ENCODE data around the gene ZFYVE1. TPM values are rescaled to one million over a fixed set of nuclear protein-coding genes. Genes with fewer than 3 reads are reported as not detected.

ZFYVE1 gene, protein sequence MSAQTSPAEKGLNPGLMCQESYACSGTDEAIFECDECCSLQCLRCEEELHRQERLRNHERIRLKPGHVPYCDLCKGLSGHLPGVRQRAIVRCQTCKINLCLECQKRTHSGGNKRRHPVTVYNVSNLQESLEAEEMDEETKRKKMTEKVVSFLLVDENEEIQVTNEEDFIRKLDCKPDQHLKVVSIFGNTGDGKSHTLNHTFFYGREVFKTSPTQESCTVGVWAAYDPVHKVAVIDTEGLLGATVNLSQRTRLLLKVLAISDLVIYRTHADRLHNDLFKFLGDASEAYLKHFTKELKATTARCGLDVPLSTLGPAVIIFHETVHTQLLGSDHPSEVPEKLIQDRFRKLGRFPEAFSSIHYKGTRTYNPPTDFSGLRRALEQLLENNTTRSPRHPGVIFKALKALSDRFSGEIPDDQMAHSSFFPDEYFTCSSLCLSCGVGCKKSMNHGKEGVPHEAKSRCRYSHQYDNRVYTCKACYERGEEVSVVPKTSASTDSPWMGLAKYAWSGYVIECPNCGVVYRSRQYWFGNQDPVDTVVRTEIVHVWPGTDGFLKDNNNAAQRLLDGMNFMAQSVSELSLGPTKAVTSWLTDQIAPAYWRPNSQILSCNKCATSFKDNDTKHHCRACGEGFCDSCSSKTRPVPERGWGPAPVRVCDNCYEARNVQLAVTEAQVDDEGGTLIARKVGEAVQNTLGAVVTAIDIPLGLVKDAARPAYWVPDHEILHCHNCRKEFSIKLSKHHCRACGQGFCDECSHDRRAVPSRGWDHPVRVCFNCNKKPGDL
- polyA plus RNA-seq (2011; rRNA removed): 9.3 and 9.4 TPM in 2 replicates
- 5.2 and 5.4 TPM in 2 replicates for polyA plus RNA-seq (2012; cell fraction: cytosol; rRNA removed)
- polyA plus RNA-seq (2012; cell fraction: nucleus; rRNA removed): 14.1 and 15.9 TPM in 2 replicates
- polyA plus RNA-seq (2017; fragmentation: RNase III; extraction: RNeasy Plus Mini Kit Qiagen cat#74134 plus additional on column Dnase treatment): 5.8 to 7.4 TPM (median 7.4 TPM) in 3 replicates
- 19.2 and 24.1 TPM in 2 replicates for polyA minus RNA-seq (2011; rRNA and poly(A)+ RNA removed)

DNA sequence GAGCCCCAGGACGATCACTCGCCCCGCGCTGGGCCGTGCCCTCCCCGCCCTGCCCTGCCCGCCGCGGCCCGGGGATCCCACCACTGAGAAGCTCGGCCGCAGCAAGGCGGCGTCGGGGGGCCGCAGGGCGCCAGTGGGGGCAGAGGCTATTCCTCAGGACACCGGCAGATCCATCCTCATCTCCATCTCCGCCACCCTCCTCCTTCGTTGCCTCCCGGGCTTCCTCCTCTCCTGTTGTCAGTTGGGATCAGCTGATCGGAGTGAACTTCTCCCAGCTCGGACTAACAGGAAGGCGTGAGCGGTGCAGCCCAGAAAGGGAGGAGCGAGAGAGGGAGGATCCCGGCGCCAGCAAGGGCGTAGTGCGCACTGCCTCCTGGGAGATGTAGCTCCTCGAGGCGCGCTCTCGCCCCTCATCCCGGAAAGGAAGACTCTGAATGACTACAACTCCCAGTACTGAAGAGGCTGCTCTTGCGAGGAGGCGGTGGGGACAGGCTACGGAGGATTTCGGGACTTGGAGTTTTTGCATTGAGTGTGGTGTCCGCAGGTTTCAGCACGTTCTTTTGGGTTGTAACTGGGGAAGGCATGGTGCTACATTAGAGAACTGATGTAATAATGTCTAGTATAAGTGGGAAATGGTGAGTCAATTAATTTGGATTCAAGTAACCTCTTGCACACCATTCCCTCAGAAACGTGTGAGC is at the start of gene ZFYVE1:
Gene ZFYVE1 (minus strand): TSS at position 262 of the 698 bp plus-strand sequence. CDS start 2,598 bp downstream, outside the sequence.
- Histone ChIP-seq H3K4me2 (peak within 1 kb of the TSS; percentile 83), H3K9me3 (no peaks in the 10 kb centered on the region), H3K27ac (peak within 1 kb of the TSS; percentile 66 to 89), H3K4me1 (peaks cover 10% of the 10 kb centered on the region; the same call in 2 of the 3 replicates), H3K4me3 (peak within 1 kb of the TSS; percentile 65)
- FAIRE-seq (peak; percentile 90), DNase-seq (ENCODE audit: low read depth in 1 of 2, low spot score in 1 of 2) (peak; percentile 98), ATAC-seq (peak; percentile 99 to 100)
- ChIA-PET CTCF (interaction anchor here (0.8 to 1.5 kb wide), 4 partner anchors 8 to 513 kb away, joined by 3 to 4 read pairs (median 3); no protein-coding TSS in a partner anchor), POLR2A (interaction anchor here (0.6 to 2.8 kb wide), 5 partner anchors 19 to 473 kb away, joined by 3 to 38 read pairs (median 4); partner anchors contain the start of genes PSEN1 and RBM25)
- WGBS (ENCODE audit: missing lambda C conversion rate): under 1% methylated on average over 25 of the region's 42 CpGs
- no peak for TF ChIP-seq KDM5A (IDR thresholded peaks at IDR 0.05)
- no peak for TF ChIP-seq HOXA7 (CRISPR knock-in tag; IDR thresholded peaks at IDR 0.05)
- TF ChIP-seq JUNB (IDR thresholded peaks at IDR 0.05): no peak
- TF ChIP-seq ESRRA (IDR thresholded peaks at IDR 0.05; ENCODE audit: borderline replicate concordance, low read length): no peak
- no peak for TF ChIP-seq SMC3 (IDR thresholded peaks at IDR 0.05)
- TF ChIP-seq ZSCAN20 (CRISPR knock-in tag; IDR thresholded peaks at IDR 0.05): no peak
- no peak for TF ChIP-seq FOXS1 (CRISPR knock-in tag; IDR thresholded peaks at IDR 0.05)
- TF ChIP-seq, protein P1, sequence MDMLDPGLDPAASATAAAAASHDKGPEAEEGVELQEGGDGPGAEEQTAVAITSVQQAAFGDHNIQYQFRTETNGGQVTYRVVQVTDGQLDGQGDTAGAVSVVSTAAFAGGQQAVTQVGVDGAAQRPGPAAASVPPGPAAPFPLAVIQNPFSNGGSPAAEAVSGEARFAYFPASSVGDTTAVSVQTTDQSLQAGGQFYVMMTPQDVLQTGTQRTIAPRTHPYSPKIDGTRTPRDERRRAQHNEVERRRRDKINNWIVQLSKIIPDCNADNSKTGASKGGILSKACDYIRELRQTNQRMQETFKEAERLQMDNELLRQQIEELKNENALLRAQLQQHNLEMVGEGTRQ (IDR thresholded peaks at IDR 0.05): peak; percentile 73
- no peak for TF ChIP-seq NR3C1 (IDR thresholded peaks at IDR 0.05)
- no peak for TF ChIP-seq RCOR1 (IDR thresholded peaks at IDR 0.05; ENCODE audit: low read depth, low read length)
- no peak for TF ChIP-seq HOXB13 (CRISPR knock-in tag; IDR thresholded peaks at IDR 0.05; ENCODE audit: low read depth)
- TF ChIP-seq MYC (IDR thresholded peaks at IDR 0.05; ENCODE audit: borderline replicate concordance, low read length): peak; percentile 48; the same call in 1 of the 2 replicates
- no peak for TF ChIP-seq BHLHE40 (IDR thresholded peaks at IDR 0.05; ENCODE audit: low read depth, low read length)
- TF ChIP-seq ZC3H11A (IDR thresholded peaks at IDR 0.05): no peak
- no peak for TF ChIP-seq EHMT2 (IDR thresholded peaks at IDR 0.05; ENCODE audit: low read depth)
- no peak for TF ChIP-seq TFCP2L1 (CRISPR knock-in tag; IDR thresholded peaks at IDR 0.05)
- TF ChIP-seq PHF8 (IDR thresholded peaks at IDR 0.05; ENCODE audit: borderline replicate concordance, low read depth): 0 out of 2 replicates have a peak, but pooled peaks have one; percentile 10
- TF ChIP-seq POLR2A (IDR thresholded peaks at IDR 0.05; ENCODE audit: low read length): peak; percentile 61
- TF ChIP-seq RAD21 (conservative IDR thresholded peaks at IDR 0.05 in 1 of 2, IDR thresholded peaks at IDR 0.05 in 1 of 2): no peak
- TF ChIP-seq, protein P2, sequence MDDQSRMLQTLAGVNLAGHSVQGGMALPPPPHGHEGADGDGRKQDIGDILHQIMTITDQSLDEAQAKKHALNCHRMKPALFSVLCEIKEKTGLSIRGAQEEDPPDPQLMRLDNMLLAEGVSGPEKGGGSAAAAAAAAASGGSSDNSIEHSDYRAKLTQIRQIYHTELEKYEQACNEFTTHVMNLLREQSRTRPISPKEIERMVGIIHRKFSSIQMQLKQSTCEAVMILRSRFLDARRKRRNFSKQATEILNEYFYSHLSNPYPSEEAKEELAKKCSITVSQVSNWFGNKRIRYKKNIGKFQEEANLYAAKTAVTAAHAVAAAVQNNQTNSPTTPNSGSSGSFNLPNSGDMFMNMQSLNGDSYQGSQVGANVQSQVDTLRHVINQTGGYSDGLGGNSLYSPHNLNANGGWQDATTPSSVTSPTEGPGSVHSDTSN (IDR thresholded peaks at IDR 0.05): peak; percentile 76
- no peak for TF ChIP-seq CBX8 (IDR thresholded peaks at IDR 0.05)
- no peak for TF ChIP-seq NFE2L2 (conservative IDR thresholded peaks at IDR 0.05; ENCODE audit: low read length)
- TF ChIP-seq EP300 (IDR thresholded peaks at IDR 0.05): no peak
- TF ChIP-seq RNF2 (IDR thresholded peaks at IDR 0.05; ENCODE audit: borderline replicate concordance, low read depth): no peak
- TF ChIP-seq, protein P3, sequence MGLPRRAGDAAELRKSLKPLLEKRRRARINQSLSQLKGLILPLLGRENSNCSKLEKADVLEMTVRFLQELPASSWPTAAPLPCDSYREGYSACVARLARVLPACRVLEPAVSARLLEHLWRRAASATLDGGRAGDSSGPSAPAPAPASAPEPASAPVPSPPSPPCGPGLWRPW (IDR thresholded peaks at IDR 0.05): no peak
- TF ChIP-seq, protein P4, sequence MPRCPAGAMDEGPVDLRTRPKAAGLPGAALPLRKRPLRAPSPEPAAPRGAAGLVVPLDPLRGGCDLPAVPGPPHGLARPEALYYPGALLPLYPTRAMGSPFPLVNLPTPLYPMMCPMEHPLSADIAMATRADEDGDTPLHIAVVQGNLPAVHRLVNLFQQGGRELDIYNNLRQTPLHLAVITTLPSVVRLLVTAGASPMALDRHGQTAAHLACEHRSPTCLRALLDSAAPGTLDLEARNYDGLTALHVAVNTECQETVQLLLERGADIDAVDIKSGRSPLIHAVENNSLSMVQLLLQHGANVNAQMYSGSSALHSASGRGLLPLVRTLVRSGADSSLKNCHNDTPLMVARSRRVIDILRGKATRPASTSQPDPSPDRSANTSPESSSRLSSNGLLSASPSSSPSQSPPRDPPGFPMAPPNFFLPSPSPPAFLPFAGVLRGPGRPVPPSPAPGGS (IDR thresholded peaks at IDR 0.05): no peak
- TF ChIP-seq FOSB (CRISPR knock-in tag; IDR thresholded peaks at IDR 0.05): no peak
- no peak for TF ChIP-seq KDM1A (IDR thresholded peaks at IDR 0.05; ENCODE audit: low read depth)
- no peak for TF ChIP-seq TP53 (CRISPR knock-in tag; IDR thresholded peaks at IDR 0.05)
- no peak for TF ChIP-seq EHF (CRISPR knock-in tag; IDR thresholded peaks at IDR 0.05)
- TF ChIP-seq, protein P5, sequence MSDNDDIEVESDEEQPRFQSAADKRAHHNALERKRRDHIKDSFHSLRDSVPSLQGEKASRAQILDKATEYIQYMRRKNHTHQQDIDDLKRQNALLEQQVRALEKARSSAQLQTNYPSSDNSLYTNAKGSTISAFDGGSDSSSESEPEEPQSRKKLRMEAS (IDR thresholded peaks at IDR 0.05): peak; percentile 59
- TF ChIP-seq, protein P6, sequence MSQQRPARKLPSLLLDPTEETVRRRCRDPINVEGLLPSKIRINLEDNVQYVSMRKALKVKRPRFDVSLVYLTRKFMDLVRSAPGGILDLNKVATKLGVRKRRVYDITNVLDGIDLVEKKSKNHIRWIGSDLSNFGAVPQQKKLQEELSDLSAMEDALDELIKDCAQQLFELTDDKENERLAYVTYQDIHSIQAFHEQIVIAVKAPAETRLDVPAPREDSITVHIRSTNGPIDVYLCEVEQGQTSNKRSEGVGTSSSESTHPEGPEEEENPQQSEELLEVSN (IDR thresholded peaks at IDR 0.05; ENCODE audit: borderline replicate concordance, low read depth): no peak
- no peak for TF ChIP-seq RARB (CRISPR knock-in tag; IDR thresholded peaks at IDR 0.05)
- no peak for TF ChIP-seq RFX5 (IDR thresholded peaks at IDR 0.05)
- 0 out of 2 replicates have a peak, but pooled peaks have one; percentile 40 for TF ChIP-seq GATA3 (IDR thresholded peaks at IDR 0.05; ENCODE audit: borderline replicate concordance)

Data from A549 (cell line).